ENCODE measurements around the gene ZBTB24.
"Not testable (repeated sequence)": the region's sequence is repeated elsewhere in the genome, so short reads cannot be mapped to it uniquely, and the experiment has no call there.

ZBTB24 gene

DNA sequence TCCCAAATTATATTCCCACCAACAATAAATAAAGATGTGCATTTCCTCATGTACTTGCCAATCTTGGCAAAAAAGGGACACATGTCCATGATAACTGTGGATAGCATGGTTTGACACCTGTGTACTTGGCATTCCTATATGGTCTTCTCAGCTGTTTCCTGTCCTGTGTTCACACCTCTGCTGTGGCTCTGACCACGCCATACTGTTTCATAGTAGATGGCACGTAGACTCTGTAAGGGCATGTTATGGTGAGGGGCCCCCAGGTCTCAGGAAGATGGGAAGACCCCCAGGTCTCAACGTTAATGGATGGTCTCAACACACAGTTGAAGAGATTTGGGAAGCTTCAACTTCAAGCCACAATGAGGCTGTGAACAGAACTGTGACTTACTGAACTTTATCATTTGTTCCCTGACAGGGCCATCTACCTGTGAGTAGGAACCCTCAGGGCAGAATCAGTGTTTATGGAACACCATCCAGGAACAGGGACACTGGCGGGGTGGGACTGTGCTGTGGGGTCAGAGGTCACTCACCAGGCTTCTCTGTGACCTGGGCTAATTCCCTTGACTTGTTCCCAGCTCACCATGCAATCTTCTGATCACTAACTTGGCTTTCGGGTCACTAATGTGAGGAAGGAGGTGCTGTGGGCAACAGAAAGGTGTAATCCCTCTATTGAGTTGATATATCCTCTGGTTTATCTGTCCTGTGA, 11.8 kb downstream of the ZBTB24 start:
- DNase-seq (ENCODE audit: low read depth in 2 of 2), result no peak

- no peak for DNase-seq (ENCODE audit: low read depth in 2 of 2)
Measured at GRCh38 chr6:109469591-109470189, 13.3 kb downstream of the ZBTB24 start.

- no peak for DNase-seq (ENCODE audit: low read depth in 2 of 2)
Measured at GRCh38 chr6:109467696-109468095, 15.3 kb downstream of the ZBTB24 start.

DNA sequence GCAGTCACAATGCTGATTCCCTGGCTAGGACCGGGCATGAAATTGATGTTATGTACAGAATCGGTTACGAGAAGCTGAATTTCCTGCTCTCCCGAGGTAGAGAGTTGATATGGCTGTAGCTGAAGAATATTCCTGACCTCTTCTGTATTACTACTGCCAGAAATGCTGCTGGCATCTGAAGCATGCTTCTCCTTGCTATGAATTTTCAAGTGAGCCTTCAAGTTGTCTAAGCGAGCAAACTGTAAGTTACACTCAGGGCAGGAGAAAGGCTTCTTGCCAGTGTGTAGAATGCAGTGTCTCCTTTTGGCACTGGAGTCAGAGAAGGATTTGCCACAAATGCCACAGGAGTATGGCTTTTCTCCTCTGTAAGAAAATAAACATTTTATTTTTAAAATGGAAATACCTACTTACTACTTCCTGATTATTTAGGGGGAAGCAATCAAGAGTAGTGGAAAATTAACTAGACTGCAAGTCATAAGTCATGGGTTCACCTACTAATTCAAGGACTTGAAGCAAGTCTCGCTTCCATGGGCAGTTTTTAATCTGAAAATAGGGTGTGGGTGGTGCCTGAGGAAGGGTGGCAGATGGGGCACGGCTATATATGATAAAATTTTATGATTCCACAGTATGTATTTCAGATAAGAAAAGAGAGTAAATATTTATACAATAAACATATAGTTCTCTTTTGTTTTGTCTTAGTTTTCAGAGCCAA, 16.7 kb downstream of the ZBTB24 start:
- no peak for DNase-seq (ENCODE audit: low read depth in 2 of 2)

GRCh38 chr6:109465772-109466171, 17.2 kb downstream of the ZBTB24 start:
- no peak for DNase-seq (ENCODE audit: low read depth in 2 of 2)

- DNase-seq (ENCODE audit: low read depth in 2 of 2), result no peak
Measured at GRCh38 chr6:109461733-109462526, 21.1 kb downstream of the ZBTB24 start.

- not testable (repeated sequence) for DNase-seq (ENCODE audit: low read depth in 2 of 2)
Measured at GRCh38 chr6:109461205-109461604, 21.8 kb downstream of the ZBTB24 start.

DNA sequence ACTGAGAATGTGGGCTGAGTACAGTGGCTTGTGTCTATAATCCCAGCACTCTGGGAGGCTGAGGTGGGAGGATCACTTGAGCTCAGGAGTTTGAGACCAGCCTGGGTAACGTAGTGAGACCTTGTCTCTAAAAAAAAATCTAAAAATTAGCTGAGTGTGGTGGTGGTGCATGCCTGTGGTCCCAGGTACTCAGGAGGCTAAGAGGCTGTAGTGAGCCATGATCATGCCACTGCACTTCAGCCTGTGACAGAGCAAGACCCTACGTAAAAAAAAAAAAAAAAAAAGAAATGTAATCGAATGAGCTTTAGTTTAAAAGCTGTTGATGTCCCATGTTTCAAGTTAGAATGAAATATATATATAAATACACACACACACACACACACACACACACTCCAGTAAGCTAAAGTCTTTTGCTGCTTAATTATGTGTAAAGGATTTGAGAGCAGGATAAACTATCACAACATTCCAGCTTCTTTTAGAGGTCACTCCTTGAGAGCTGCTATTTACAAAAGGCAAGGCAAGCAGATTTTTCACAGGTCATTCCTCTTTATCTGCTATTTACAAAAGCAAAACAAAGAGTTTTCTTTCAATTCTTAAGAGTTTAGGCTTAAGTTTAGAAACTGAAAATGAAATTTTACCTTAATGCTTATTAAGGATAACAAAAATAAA, 22.7 kb downstream of the ZBTB24 start:
- no peak for DNase-seq (ENCODE audit: low read depth in 2 of 2)

- DNase-seq (ENCODE audit: low read depth in 2 of 2), result peak in 1 of 2 donors; percentile 30
Measured at GRCh38 chr6:109458774-109459531, 24.1 kb downstream of the ZBTB24 start.

DNA sequence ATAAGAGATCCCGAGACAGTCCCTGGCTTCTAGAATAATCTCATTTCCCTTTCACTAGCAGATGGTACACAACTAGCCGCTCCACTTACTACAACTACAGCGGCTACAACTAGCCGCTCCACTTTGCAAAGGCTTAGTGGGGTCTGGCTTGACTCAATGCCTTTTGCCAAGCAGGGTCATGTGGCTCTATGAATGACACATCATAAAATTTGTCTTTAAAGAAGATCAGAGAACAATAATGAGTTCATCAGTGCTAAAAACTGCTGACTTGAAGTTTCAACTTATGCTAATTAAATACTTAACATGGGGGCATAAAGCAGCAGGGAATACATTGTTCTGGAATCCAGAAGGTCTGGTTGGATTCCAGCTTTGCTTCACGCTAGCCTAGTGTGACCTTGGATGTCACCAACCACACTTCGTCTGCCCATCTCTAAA, 25.4 kb downstream of the ZBTB24 start:
- DNase-seq (ENCODE audit: low read depth in 2 of 2), result no peak

DNA sequence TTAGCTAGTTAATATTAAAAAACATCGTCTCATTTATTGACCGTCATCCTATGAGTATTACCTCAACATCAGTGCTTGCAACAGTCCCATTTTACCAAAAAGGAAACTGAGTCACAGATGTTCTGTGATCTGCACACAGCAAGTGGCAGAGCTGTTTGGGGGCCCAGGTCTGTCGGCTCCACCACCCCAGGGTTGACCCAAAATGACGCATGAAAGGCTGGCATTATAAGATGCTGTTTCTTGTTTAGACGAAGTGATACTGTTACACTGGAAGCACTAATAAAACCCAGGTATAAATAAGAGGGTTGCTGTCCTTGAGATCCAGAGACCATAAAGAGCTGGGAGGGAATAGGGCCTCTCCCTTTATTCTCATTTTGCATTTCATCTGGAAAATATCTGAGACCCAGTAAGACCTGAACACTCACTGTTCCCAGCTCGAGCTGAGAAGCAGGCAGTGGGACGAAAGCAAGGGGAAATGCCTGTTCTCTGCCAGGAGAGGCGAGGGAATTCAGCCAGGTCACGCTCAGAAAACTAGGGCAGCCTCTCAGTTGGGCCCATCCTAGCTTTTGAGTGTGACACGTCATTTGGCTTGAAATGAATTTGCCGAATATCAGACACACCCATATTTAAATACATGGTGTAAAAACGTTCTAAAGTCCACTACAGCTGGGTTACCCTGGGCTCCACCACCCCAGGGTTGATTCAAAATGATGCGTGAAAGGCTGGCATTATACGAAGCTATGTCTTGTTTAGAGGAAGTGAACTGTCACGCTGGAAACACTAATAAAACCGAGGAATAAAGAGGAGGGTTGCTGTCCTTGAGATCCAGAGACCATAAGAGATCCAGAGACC, 26.1 kb downstream of the ZBTB24 start:
- DNase-seq (ENCODE audit: low read depth in 2 of 2), result no peak

- DNase-seq (ENCODE audit: low read depth in 2 of 2), result no peak
Measured at GRCh38 chr6:109456111-109456583, 26.9 kb downstream of the ZBTB24 start.

DNA sequence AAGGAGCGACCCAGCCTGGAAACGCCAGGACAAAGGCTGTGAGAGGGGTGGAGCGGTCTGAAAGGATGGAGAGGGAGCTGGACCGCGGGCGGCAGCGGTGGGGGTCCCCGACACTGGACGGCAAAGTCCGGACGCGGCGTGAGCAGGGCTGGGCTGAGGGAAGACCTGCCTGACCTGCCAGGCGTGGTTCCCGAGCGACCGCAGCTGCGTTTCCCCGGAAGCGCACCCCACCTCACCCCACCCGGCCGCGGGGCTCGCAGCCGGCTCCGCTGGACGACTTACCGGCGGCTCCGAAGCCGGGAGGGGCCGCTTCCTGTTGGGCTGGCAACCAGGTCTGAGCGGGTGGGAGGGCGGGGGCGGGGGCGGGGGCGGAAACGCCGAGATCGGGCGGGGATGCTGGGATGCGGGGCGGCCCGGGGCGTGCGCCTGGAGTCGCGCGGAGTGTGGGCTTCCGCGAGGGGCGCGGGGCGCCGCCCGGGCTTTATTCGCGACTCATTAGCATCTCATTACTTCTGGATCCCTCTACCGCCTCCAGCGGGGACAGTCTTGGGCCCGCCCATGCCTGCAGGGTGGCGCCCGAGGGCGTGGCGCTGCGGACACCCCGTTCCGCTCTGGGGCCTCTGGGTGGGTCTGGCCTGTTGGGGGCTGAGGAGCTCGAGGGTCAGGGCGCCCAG, 27.4 kb downstream of the ZBTB24 start, which contains the start of gene MICAL1:
Gene MICAL1 (minus strand): TSS at position 336 of the 674 bp plus-strand sequence. CDS start 1,576 bp downstream, outside the sequence.
- DNase-seq (ENCODE audit: low read depth in 2 of 2), result peak; percentile 41 to 53

DNA sequence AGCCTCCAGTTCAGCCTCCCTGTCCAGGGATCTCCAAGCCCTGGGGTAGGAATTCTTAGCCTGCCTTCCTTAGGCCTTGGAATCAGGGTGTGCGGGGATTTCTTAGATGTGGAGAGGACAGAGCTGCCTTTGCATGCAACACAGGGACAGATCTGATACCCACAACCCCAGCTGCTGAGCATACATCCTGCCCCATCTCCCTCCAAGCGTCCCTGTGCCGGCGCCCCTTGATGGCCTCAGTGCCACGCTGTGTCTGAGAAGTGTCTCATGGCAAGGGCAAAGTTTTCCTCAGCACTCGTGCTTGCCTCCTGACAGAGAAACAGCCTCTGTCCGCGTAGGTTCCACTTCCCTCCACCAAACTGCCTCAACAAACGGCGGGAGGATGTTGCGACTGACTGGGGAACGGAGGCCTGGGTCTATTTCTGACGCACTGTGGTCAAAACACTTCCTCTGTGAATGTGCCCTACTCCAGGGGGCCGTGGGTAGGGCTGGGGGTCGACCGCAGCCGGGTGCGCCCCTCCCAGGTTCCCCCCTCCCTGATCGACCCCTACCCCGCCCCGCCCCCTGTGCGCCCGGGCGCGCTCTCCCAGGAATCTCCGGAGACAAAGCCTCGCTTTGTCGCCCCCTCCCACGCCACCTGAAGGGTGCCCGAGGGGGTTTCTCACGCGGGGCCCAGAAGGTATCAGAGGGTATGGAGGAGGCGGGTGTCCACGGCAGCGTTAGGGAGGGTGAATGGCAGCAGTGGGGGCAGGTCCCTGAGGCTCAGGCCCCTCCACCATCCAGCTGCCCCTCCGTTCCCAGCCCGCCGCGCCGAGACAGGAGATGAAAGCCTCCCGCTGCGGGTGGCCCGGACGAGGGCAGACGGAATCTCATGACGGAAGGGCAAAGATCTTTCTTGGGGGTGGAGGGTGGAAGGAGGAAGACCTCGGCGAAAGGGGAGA, 28.3 kb downstream of the ZBTB24 start:
- DNase-seq (ENCODE audit: low read depth in 2 of 2), result peak; percentile 36 to 46

GRCh38 chr6:109453594-109454495, 29.2 kb downstream of the ZBTB24 start:
- DNase-seq (ENCODE audit: low read depth in 2 of 2), result no peak

DNA sequence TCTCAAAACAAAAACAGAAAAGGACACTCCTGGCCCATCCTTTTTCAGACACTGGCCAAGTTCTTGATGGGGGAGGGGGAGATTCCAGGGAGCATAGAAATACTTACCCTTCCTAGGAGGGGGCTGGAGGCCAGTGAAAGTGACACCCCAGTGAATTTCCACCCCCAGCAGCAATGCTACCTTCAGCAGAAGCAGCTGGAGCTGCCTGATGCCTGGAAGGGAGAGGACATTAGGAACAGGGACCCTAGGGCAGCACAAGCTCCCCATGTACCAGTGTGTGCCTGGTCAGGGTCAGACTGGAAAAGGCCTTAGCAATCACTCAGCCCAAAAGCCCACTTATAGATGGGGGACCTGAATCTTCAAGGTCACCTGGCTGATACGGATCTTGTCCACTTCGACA, 29.9 kb downstream of the ZBTB24 start:
- no peak for DNase-seq (ENCODE audit: low read depth in 2 of 2)

GRCh38 chr6:109452181-109452580, 30.8 kb downstream of the ZBTB24 start:
- DNase-seq (ENCODE audit: low read depth in 2 of 2), result no peak
